ENCODE results near the gene BICD1. TPM values are rescaled to one million over a fixed set of nuclear protein-coding genes. Genes with fewer than 3 reads are reported as not detected.

Gene BICD1
- total RNA-seq, 6 experiments from 2014 or later: 24.5 to 36.6 (median 32.4) TPM

DNA sequence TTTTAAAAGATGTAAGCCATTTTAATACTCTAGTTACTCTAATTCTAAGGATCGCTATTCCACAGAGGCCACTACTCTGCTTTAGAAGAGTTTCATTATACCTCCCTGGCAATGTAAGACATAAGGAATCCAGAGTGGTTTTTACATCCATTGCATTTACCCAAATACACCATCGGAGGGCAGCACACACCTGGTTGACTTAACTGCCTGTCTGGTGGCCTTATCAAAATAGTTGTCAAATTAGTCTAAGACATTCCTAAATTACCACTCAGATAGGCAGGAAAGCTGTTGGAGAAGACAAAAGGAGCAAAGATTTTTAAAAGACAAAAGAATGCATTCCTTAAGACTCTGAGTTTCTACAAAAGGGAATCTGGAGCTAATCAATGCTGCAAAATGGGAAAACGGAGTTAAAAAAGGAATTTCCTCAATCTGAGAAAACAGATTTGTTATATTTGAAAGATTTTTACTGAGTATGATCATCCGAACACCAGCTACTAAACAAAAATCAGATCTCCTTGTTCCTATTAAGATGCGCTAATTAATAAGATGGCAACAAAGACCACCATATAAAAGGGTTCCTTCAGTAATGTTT lies 258.9 kb downstream of the BICD1 start:
- H3K4me3 Mint-ChIP-seq: peak overlapping the region; percentile 64

DNA sequence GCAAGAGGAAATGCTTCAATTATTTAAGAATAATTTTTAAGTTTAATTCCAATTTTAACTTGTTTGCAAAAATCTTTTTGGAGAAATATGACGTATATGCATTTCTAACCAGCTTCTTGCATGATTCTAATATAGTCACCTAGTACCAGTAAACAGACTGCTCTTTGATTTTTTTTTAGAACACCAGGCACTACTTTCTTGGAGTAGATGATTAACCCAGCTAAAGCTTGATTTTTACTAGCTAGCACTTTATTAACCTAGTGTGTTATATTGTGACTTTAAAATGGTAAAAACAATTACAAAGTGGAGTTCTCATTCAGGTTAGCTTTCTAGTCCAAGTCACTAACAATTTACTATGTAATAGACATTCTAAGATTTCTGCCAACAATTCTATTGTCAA lies 260.1 kb downstream of the BICD1 start:
- Mint-ChIP-seq H3K27me3 (ENCODE audit: insufficient read depth) (no peaks in the 10 kb centered on the region), H3K27ac (no peak overlapping the region), H3K4me1 (ENCODE audit: low read depth) (peaks cover 10% of the 10 kb centered on the region), H3K36me3 (ENCODE audit: low read depth) (no peaks in the 10 kb centered on the region), H3K4me3 (no peak overlapping the region), H3K9me3 (no peaks in the 10 kb centered on the region)
- TF ChIP-seq, protein P1, sequence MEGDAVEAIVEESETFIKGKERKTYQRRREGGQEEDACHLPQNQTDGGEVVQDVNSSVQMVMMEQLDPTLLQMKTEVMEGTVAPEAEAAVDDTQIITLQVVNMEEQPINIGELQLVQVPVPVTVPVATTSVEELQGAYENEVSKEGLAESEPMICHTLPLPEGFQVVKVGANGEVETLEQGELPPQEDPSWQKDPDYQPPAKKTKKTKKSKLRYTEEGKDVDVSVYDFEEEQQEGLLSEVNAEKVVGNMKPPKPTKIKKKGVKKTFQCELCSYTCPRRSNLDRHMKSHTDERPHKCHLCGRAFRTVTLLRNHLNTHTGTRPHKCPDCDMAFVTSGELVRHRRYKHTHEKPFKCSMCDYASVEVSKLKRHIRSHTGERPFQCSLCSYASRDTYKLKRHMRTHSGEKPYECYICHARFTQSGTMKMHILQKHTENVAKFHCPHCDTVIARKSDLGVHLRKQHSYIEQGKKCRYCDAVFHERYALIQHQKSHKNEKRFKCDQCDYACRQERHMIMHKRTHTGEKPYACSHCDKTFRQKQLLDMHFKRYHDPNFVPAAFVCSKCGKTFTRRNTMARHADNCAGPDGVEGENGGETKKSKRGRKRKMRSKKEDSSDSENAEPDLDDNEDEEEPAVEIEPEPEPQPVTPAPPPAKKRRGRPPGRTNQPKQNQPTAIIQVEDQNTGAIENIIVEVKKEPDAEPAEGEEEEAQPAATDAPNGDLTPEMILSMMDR (IDR thresholded peaks at IDR 0.05): no peak
- DNase-seq: no peak

More for the DNA sequence above, 258.9 kb downstream of the BICD1 start:
- Mint-ChIP-seq H3K4me1 (ENCODE audit: low read depth) (peaks cover 10% of the 10 kb centered on the region), H3K27me3 (ENCODE audit: insufficient read depth) (no peaks in the 10 kb centered on the region), H3K9me3 (no peaks in the 10 kb centered on the region), H3K27ac (peak overlapping the region; percentile 37), H3K36me3 (ENCODE audit: low read depth) (no peaks in the 10 kb centered on the region)
- peak; percentile 80 for DNase-seq
- TF ChIP-seq, protein P1 (IDR thresholded peaks at IDR 0.05): peak; percentile 92

DNA sequence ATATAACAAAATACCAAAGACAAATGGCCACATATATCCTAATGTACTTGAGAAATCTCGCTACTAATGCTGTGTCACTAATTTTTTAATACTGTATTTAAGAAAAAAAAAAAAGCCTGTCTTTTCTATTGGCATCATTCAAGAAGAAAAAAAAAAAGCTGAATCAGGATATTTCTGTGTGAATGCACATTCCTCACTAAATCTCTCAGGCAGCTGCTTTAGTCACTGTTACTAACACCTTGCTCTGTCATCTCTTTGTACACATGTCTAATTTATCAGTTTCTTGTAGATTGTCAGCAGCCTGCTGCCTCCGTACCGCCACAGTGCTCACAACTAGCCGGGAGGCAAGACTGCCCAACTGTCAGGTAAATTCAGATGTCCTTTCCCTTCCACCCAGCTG lies 260.7 kb downstream of the BICD1 start:
- no peak for DNase-seq
- Mint-ChIP-seq H3K4me3 (no peak overlapping the region), H3K36me3 (ENCODE audit: low read depth) (no peaks in the 10 kb centered on the region), H3K9me3 (no peaks in the 10 kb centered on the region), H3K27ac (no peak overlapping the region), H3K27me3 (ENCODE audit: insufficient read depth) (no peaks in the 10 kb centered on the region), H3K4me1 (ENCODE audit: low read depth) (peaks cover 10% of the 10 kb centered on the region)
- TF ChIP-seq, protein P1 (IDR thresholded peaks at IDR 0.05): no peak

DNA sequence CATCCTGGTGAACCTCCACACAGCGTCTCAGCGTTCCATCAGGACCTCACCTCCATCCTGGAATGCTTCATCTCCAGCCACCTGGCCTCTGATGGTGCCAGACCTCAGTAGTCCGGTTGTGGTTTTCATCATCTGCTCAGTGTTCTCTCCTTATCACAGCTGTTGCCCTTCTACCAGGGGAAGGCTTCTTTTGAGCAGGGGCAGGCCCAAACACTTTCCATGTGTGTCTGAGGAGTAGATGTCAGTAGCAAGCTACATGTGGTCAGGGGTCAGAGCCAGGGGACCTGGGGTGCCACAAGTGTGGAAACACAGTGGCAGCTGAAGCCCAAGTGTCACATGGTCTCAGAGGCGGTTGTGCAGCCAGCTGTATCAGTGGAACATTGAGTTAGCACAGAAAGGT lies 262.6 kb downstream of the BICD1 start:
- TF ChIP-seq, protein P1 (IDR thresholded peaks at IDR 0.05): no peak
- no peak for DNase-seq
- Mint-ChIP-seq H3K27ac (no peak overlapping the region), H3K4me1 (ENCODE audit: low read depth) (peaks cover 10% of the 10 kb centered on the region), H3K4me3 (no peak overlapping the region), H3K27me3 (ENCODE audit: insufficient read depth) (no peaks in the 10 kb centered on the region), H3K9me3 (no peaks in the 10 kb centered on the region), H3K36me3 (ENCODE audit: low read depth) (no peaks in the 10 kb centered on the region)

DNA sequence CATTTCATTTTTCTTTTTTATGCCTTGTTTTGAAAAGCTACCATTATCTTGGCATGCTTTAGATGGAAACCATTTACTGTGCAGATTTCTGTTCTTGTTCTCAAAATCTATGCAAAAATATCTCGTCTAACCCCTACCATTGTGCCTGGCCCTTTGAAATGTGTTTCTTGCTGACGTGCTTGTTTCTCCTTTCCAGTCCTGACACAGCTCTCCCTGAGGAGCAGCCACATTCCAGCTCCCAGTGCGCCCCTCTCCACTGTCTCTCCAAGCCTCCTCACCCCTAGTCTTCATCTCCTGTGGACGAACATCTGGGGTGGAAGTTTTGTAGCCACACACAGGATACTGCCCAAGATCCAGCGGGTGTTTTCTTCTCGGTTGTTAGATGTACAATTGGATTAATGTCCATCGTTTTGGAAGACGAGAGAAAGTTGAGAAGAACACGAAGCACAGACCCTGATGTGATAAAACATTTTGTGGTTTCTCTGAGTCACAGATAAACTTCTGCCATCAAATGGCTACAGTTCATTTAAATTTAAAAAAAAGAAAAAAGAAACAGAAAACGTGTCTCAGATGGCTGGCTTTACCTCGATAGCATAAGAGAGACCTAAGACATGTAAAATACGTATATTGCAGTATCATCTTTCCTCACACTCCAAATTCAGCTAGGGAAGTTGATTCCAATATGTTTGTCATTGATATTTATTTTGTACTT lies 270.9 kb downstream of the BICD1 start:
- H3K4me1 Mint-ChIP-seq (ENCODE audit: low read depth): peaks cover 18% of the 10 kb centered on the region
- peak overlapping the region; percentile 63 for H3K4me3 Mint-ChIP-seq
- H3K27me3 Mint-ChIP-seq (ENCODE audit: insufficient read depth): no peaks in the 10 kb centered on the region
- no peaks in the 10 kb centered on the region for H3K9me3 Mint-ChIP-seq
- DNase-seq: no peak
- H3K27ac Mint-ChIP-seq: peak overlapping the region; percentile 16; the same call in 1 of the 2 replicates
- H3K36me3 Mint-ChIP-seq (ENCODE audit: low read depth): no peaks in the 10 kb centered on the region
- TF ChIP-seq, protein P1 (IDR thresholded peaks at IDR 0.05): no peak
